H54 (cell line): ENCODE data around the gene LRPPRC.

Source experiments
- DNase-seq: peaks from one replicate; pipeline ENCODE4 v3.0.0; 2011; ENCODE audit warnings: low spot score, mixed read lengths; ENCODE audit not compliant: insufficient read length
- FAIRE-seq: peaks from 3 replicates; lab custom pipeline; 2011; peaks lifted over from hg19 to GRCh38; lab: Jason Lieb, UNC
- POLR2A ChIP-seq: IDR thresholded peaks from 2 replicates; pipeline ENCODE4 v1.6.1; 2011; ENCODE audit warnings: low read depth, mild to moderate bottlenecking, low read length

Gene LRPPRC

GRCh38 chr2:43906448-43907109, 89.2 kb downstream of the LRPPRC start:
- no peak for DNase-seq
- no peak for FAIRE-seq
- TF ChIP-seq POLR2A: no peak

DNA sequence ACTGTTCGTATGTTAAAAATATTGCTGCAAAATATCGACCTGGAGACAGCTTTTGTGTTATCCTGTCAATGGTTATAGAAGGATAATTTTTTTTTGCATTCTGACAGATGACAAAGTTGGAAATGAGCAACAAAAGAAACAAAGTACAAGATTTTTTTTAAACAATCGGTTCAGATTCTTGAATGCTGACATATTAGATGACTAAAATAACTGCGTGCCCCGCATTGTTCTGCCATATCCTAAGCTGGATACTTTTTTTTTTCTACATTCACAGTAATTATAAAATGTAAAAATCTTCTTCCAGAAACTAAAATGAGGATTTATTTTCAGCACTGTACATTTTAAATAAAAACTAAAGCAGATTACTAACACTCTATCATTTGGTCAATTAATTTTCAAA, 89.9 kb downstream of the LRPPRC start:
- FAIRE-seq (no peak), DNase-seq (no peak)
- TF ChIP-seq POLR2A: no peak

DNA sequence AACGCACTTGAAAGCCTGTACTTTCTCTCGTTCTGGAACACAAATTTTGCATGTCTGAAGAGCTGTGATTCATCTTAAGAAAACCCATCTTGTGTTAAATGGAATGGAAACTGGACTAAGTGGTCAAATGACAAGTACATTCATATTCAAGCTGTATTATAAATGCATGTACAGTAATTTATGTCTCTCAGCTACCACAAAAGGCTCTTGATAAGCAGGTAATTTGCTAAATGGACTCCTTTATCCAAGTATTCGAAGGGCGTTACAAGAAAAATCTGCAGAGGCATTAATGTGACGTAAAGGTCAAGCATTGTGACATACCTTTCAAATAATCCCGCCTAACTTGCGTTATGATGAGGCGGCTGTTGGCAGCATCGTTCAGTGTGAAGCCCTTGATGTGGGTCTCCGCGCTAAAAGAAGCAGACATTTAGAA, 90.4 kb downstream of the LRPPRC start:
- DNase-seq (no peak), FAIRE-seq (peak; percentile 45)
- no peak for TF ChIP-seq POLR2A

- no peak for TF ChIP-seq POLR2A
- FAIRE-seq (no peak), DNase-seq (no peak)
Measured at GRCh38 chr2:43899589-43899988, 96.2 kb downstream of the LRPPRC start.

DNA sequence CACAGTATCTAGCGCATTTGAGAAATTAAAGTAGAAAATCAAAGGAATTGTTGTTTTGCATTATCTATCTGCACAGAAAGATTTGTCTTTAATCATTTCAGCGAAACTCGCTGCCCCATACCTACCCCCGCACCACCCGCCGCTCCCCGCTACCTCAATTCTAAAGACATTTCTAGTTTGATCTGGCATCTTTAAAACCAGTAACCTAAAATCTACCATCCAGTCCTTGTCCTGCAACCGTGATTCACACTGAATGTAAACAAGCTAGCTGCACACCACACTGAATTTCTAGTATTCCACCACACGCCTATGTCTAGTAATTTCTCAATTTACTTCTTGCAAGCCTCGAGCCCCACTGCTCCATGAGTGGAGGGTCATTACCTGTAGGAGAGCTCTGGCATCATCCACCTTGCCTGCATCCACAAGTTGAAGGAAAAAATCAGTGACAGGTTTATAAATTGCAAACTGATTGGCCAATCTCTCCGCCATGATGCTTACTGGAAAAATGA, 96.9 kb downstream of the LRPPRC start:
- TF ChIP-seq POLR2A: no peak

DNA sequence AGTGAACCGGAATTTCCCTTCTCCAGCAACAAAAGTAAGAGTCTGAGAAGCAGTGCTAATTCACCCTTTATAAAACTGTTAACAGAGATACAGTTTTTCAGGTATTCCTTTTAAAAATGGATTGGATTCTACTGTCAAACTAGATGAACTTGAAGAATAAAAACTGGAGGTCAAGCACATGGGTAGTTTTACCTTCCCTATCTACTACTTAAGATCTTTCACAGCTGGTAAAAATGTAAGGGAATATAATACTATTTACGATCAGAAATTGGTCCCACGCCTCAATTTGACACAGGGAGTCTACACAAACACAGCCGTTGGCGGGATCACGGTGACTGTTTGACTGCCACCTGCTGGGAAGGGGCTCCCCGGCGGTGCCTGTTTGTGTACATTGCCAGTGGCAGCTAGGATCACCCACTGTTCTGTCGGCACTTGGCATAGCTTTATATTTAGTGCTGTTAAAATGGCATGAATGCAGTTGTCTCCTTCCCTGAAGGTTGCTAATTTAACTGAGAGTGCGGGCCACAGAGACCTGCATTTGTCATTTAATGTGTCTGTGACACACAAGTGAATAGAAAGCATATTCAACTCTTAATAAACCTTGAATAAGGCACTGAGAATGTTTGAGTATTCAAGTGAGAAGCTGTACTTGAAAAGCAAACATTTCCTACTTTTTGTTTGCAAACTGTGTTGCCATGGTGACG, 97.5 kb downstream of the LRPPRC start:
- no peak for FAIRE-seq
- no peak for TF ChIP-seq POLR2A
- DNase-seq: no peak

More for the DNA sequence above, 96.9 kb downstream of the LRPPRC start:
- FAIRE-seq (no peak), DNase-seq (no peak)

DNA sequence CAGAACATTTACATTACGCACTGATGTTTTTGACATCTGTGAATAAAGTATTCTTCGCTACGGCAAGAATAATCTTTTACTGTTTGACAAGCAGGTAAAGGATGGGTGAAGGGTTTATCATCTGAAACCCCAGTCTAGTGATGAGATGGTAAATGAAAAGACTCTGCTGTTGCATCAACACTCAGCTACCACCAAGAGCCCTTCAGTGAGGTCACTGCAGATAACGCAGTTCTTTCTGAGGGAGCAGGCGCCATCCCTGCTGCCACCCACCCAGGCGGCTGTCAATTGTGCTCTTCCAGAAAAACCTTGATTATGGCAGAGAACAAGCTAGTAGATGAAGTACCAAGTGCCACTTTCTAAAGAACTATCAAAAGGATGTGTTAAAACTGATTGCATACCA, 98.3 kb downstream of the LRPPRC start:
- no peak for TF ChIP-seq POLR2A
- FAIRE-seq (no peak), DNase-seq (no peak)

GRCh38 chr2:43896906-43897305, 98.9 kb downstream of the LRPPRC start:
- no peak for FAIRE-seq
- no peak for TF ChIP-seq POLR2A
- no peak for DNase-seq

- FAIRE-seq (no peak), DNase-seq (no peak)
- no peak for TF ChIP-seq POLR2A
Measured at GRCh38 chr2:43894743-43895142, 101.0 kb downstream of the LRPPRC start.

DNA sequence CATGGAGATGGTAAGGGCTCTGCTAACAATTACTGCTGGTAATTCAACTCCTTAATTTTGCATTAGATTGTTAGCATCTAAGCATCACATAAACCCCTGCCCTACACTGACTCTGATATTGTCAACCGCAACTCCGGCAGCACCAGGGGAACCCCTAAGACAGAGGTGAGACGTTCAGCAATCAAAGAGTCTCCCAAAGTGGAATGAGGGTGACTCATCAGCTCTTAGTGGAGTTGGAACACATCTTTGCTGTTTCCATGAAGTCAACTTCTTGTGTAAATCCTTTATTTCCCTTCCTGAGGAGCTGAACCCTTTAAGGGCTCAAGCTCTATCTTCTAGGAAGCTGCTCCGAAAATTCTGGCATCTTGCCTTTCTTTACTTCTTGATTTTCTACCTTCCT, 104.9 kb downstream of the LRPPRC start:
- no peak for DNase-seq
- TF ChIP-seq POLR2A: no peak
- peak; percentile 43 for FAIRE-seq

- TF ChIP-seq POLR2A: no peak
- FAIRE-seq: no peak
- DNase-seq: no peak
Measured at GRCh38 chr2:43889416-43889815, 106.4 kb downstream of the LRPPRC start.

- DNase-seq (no peak), FAIRE-seq (no peak)
Measured at GRCh38 chr2:43887176-43887575, 108.6 kb downstream of the LRPPRC start.

DNA sequence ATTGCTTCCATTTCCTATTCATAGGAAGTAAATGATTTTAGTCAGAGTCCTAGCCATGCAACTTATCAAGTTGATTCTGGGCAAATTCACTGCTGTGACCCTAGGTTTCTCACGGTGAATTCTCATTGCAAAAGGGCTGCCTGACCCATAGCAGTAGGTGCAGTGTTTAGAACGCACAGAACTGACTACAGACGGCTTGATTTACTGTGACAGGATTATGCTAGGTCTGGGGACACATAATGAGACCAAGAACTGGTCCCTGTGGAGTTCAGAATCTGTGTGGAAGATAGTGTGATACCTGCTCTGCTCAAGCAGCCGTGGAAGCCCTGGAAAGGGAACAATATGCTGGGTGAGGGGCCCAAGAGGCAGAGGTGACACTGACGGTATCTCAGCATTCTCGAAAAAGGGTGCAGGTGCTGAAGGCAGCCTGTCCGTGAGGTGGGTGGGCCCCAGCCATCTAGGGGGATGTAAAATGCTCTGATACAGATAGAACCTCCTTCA, 110.6 kb downstream of the LRPPRC start:
- FAIRE-seq (no peak), DNase-seq (no peak)
- TF ChIP-seq POLR2A: no peak

More at GRCh38 chr2:43887176-43887575, 108.6 kb downstream of the LRPPRC start:
- no peak for TF ChIP-seq POLR2A

DNA sequence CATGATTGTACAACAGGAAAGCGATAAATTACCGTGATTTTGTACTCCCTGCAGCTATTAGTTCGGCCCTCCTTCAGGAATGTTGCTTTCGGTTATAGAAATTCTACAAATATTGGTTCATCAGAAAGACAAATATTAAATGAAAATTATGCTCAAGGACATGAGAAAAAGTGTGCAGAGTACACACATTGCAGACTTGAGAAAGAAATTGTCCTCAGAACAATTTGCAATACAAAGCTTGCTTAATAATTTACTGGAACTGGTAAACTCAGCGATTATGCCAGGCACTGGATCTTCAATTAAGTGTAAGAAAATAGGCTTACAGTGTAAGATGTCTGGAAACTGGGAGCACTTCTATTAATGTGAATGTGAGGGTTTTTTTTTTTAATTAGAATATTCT, 111.1 kb downstream of the LRPPRC start:
- no peak for DNase-seq
- no peak for TF ChIP-seq POLR2A
- no peak for FAIRE-seq
